Aorta (tissue), 5 donors: ENCODE data around the gene ARHGAP28. TPM values are rescaled to one million over a fixed set of nuclear protein-coding genes. Genes with fewer than 3 reads are reported as not detected.
A peak's percentile ranks its signal among the peaks of the same experiment; 100 is the strongest.

Source experiments
- ATAC-seq: fragments of 200-7000 bp; cut with Tn5 transposase; one replicate; pipeline ENCODE4 v1.9.1; 2022; ENCODE audit warnings: moderate library complexity; ENCODE audit not compliant: low FRiP score
- DNase-seq, 2 donors: peaks; one replicate each; pipeline ENCODE4 v3.0.0-alpha.2; 2020
- H3K27ac ChIP-seq, 2 donors: one replicate each; pipeline ENCODE4 v1.5.1; 2013; ENCODE audit warnings: low read length in 2 of 2, mild to moderate bottlenecking in 2 of 2, moderate library complexity in 2 of 2, control low read depth in 1 of 2, inconsistent platforms in 1 of 2, low read depth in 1 of 2
- H3K27me3 ChIP-seq, 2 donors: one replicate each; pipeline ENCODE4 v1.6.1; 2013; ENCODE audit warnings: control low read depth in 1 of 2, low read length in 1 of 2, mild to moderate bottlenecking in 1 of 2, moderate library complexity in 1 of 2; ENCODE audit not compliant: insufficient read depth in 2 of 2, control insufficient read depth in 1 of 2
- H3K36me3 ChIP-seq, 2 donors: one replicate each; pipeline ENCODE4 v1.6.1; 2013; ENCODE audit warnings: control low read depth in 1 of 2, low read length in 1 of 2, mild to moderate bottlenecking in 1 of 2; ENCODE audit not compliant: insufficient read depth in 2 of 2, control insufficient read depth in 1 of 2
- H3K4me1 ChIP-seq, 2 donors: one replicate each; pipeline ENCODE4 v1.6.1; 2013; ENCODE audit warnings: low read length in 2 of 2, control low read depth in 1 of 2, mild to moderate bottlenecking in 1 of 2, moderate library complexity in 1 of 2; ENCODE audit not compliant: insufficient read depth in 2 of 2, control insufficient read depth in 1 of 2
- H3K4me3 ChIP-seq, 2 donors: one replicate each; pipeline ENCODE4 v1.5.1; 2013; ENCODE audit warnings: low read length in 2 of 2, control low read depth in 1 of 2, mild to moderate bottlenecking in 1 of 2
- H3K9me3 ChIP-seq: one replicate; pipeline ENCODE4 v1.6.1; 2013; ENCODE audit warnings: mild to moderate bottlenecking, low read length; ENCODE audit not compliant: control insufficient read depth
- WGBS, 2 donors: extraction: QIAGEN DNeasy Blood & Tissue Kit; methylation state at CpG; one replicate each; pipeline ENCODE4 v1.1.7; 2013; 5-methylcytosine and 5-hydroxymethylcytosine counted together
- intact Hi-C, 2 donors: fragments of 100-400 bp; cut with DNase I; formaldehyde crosslinking; loops; one replicate each; pipeline versions ENCODE4 v1.14.2 to v1.15.0; 2022
- polyA plus RNA-seq, 2 donors: library from polyadenylated mRNA; stranded (reverse); fragments of 200-250 nt; gene quantifications; one replicate each; pipeline ENCODE4 v1.2.3, GENCODE V29; 2013
- total RNA-seq, 2 donors: library from RNA; stranded (reverse); fragmentation: NEBNext Ultra II Directional; extraction: Animal tissue kit (Norgen Biotek cat#: 25700); gene quantifications; one replicate each; pipeline ENCODE4 v1.2.1, GENCODE V29; 2021
- donor health status: healthy with polysubstance abuse.
- donor health status: Bipolar disorder and iron deficiency.
- donor health status: DM: no; HTN: no; CAD: no.
- donor health status: DM: no; HTN: no; CAD: no.
- donor health status: DM: yes; HTN: yes; CAD: no.

ARHGAP28 gene
- total and polyA plus RNA-seq, 4 donors = 0.05 to 8.6 (median 3.0) TPM

DNA sequence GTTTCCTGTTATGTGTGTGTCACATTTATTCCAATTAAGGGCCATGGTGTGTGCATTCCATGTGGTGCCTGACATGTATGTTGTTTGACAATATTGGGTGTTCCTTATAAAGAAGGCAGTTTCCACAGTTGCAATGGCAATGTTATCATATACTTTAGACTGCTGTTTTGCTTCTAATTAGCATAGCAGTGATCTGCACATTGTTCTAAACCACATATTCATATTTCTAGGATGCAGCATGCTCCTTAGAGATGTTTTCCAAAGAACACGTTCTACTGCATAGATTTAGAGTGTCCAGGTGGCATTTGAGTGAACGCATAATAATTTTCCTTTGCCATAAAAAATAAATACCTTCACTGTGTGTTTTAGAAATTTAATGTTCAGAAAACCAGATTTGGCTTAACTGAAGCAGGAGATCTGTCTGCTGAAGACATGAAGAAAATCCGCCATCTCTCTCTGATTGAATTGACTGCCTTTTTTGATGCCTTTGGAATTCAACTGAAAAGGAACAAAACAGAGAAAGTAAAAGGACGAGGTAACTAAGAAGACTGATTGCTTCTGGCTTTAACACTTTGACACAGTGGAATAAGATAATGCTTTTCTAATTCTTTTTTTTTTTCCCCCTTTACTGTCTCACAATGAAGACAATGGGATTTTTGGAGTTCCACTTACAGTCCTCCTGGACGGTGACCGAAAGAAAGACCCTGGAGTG is 143.7 kb downstream of the ARHGAP28 start:
- Histone ChIP-seq H3K27ac (no peak overlapping the region), H3K4me3 (no peak overlapping the region), H3K27me3 (no peaks in the 10 kb centered on the region), H3K36me3 (no peaks in the 10 kb centered on the region), H3K9me3 (no peaks in the 10 kb centered on the region), H3K4me1 (no peaks in the 10 kb centered on the region)
- intact Hi-C loops = no loop called here
- ATAC-seq (no peak), DNase-seq (no peak)
- WGBS, 2 donors = 77 to 85% methylated on average over 6 of the region's 6 CpGs

DNA sequence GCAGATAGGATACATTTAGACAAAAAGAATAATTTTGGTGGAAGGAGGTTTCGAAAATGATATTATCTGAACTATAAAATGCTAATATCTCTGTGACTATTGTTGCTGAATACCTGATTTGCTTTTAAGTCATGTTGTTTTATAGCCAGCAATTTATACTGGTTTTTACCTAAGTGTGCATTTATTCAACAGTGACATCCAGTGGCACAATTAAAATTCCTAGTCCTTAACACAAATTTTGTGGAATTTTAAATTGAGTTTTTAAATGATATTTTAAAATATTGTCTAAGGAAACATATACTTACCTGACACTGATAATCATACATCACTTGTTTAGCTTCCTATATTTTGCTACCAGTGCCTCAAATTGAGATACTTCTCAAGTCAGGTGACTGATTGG is 144.8 kb downstream of the ARHGAP28 start:
- no peaks in the 10 kb centered on the region for H3K4me1 ChIP-seq
- no peak overlapping the region for H3K4me3 ChIP-seq
- H3K36me3 ChIP-seq = no peaks in the 10 kb centered on the region
- H3K27me3 ChIP-seq = no peaks in the 10 kb centered on the region
- H3K27ac ChIP-seq = no peak overlapping the region
- DNase-seq (no peak), ATAC-seq (no peak)
- intact Hi-C loops = no loop called here
- no peaks in the 10 kb centered on the region for H3K9me3 ChIP-seq
- 81 to 88% methylated on average over 1 of the region's 1 CpG for WGBS, 2 donors

- Histone ChIP-seq H3K4me3 (no peak overlapping the region), H3K9me3 (no peaks in the 10 kb centered on the region), H3K27me3 (no peaks in the 10 kb centered on the region), H3K4me1 (no peaks in the 10 kb centered on the region), H3K36me3 (no peaks in the 10 kb centered on the region), H3K27ac (no peak overlapping the region)
- WGBS, 2 donors = 70 to 74% methylated on average over 6 of the region's 6 CpGs
- ATAC-seq = no peak
- DNase-seq = no peak
- intact Hi-C loops = no loop called here
Measured at GRCh38 chr18:6875749-6876148, 146.2 kb downstream of the ARHGAP28 start.

DNA sequence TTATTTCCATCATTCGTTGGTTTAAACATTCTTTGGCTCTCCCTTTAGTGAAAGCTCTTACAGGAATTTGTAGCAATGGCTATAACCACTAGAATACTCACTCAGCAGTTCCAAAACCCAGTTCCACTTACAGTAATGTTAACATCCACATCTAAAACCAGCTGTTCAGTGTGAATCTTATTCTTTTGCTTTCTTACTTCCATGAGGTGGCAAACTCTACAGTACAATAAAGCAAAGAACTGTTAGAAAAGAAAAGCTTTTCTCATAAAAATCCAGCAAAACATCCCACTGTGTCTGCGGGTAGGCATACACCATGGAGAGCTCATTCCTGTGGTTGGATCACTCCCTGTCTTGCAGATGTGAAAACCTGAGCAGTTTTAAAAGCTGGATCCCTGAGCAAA is 147.1 kb downstream of the ARHGAP28 start:
- intact Hi-C loops = no loop called here
- no peaks in the 10 kb centered on the region for H3K27me3 ChIP-seq
- H3K4me1 ChIP-seq = no peaks in the 10 kb centered on the region
- H3K36me3 ChIP-seq = no peaks in the 10 kb centered on the region
- WGBS, 2 donors = 32 to 39% methylated on average over 2 of the region's 2 CpGs
- no peak for DNase-seq
- no peak for ATAC-seq
- H3K27ac ChIP-seq = no peak overlapping the region
- no peaks in the 10 kb centered on the region for H3K9me3 ChIP-seq
- H3K4me3 ChIP-seq = no peak overlapping the region

DNA sequence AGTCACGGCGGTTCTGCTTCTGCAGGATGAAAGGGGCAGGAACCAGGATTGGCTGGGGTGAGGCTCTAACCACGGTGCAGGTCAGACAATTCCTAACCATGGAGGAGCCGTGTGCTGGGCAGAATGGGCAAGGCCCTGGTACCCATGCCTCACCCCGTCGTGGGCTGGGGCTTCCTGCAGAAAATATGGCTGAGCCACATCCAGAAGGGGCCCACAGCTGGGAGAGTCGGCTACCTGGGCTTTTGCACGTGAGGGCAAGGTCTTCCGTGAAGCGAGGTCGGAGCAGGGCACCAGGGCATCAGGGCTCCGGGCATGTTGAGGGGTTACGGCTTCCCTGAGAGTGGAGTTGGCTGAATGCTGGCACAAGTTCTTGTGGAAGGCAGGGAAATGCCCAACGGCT is 147.8 kb downstream of the ARHGAP28 start:
- Histone ChIP-seq H3K4me1 (no peaks in the 10 kb centered on the region), H3K9me3 (no peaks in the 10 kb centered on the region), H3K4me3 (no peak overlapping the region), H3K36me3 (no peaks in the 10 kb centered on the region), H3K27ac (no peak overlapping the region), H3K27me3 (no peaks in the 10 kb centered on the region)
- intact Hi-C loops = no loop called here
- DNase-seq = no peak
- no peak for ATAC-seq
- 87 to 89% methylated on average over 14 of the region's 14 CpGs for WGBS, 2 donors

DNA sequence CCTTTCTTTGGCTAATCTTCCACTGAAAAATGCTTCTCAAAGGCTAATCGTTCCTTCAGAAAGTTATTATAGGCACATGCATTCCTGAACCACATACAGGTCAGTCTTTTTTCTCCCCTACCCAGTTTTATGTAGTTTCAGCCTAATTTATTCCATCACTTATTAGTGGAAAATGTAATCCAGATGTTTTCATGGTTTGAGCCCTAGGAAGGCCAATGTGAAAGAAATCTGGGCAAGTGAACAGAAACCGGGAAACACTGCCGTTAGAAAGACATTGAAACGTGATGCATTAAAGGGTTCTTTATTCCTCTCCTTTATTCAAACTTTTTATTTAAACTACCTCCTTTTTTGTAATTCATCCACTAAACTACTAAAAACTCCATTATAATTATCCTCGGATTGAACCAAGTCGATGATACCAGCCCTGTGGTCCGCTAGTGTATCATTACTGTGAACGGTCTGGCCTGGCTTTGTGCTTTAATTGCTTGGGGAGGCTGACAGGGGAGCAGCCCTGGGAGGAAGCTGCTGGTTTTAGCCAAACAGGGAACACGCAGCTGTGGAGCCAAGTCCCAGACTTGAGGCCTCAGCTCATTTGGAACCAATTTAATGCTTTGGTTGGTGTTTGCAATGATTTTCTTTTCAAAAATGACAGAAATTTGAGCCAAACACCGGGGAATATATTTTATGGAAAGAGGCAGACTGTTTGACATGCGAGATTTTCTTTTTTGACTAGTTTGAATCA is 149.2 kb downstream of the ARHGAP28 start:
- Histone ChIP-seq H3K36me3 (no peaks in the 10 kb centered on the region), H3K9me3 (no peaks in the 10 kb centered on the region), H3K27ac (no peak overlapping the region), H3K4me1 (no peaks in the 10 kb centered on the region), H3K27me3 (no peaks in the 10 kb centered on the region), H3K4me3 (no peak overlapping the region)
- WGBS, 2 donors = 49 to 60% methylated on average over 11 of the region's 11 CpGs
- ATAC-seq = no peak
- peak in 1 of 2 donors; percentile 46 for DNase-seq
- intact Hi-C loops = no loop called here

GRCh38 chr18:6879508-6880195 is 150.1 kb downstream of the ARHGAP28 start:
- Histone ChIP-seq H3K4me1 (no peaks in the 10 kb centered on the region), H3K36me3 (no peaks in the 10 kb centered on the region), H3K27me3 (no peaks in the 10 kb centered on the region), H3K4me3 (no peak overlapping the region), H3K27ac (no peak overlapping the region), H3K9me3 (no peaks in the 10 kb centered on the region)
- DNase-seq = no peak
- WGBS, 2 donors = 83 to 85% methylated on average over 14 of the region's 14 CpGs
- intact Hi-C loops = loop anchor here in 1 of 2 donors (5.0 kb wide), 1 partner anchor 332 kb away; no protein-coding TSS in a partner anchor
- ATAC-seq = no peak

GRCh38 chr18:6881034-6881820 is 151.7 kb downstream of the ARHGAP28 start:
- WGBS, 2 donors = 15 to 21% methylated on average over 6 of the region's 6 CpGs
- no peak for DNase-seq
- Histone ChIP-seq H3K36me3 (no peaks in the 10 kb centered on the region), H3K9me3 (no peaks in the 10 kb centered on the region), H3K27ac (no peak overlapping the region), H3K27me3 (no peaks in the 10 kb centered on the region), H3K4me1 (no peaks in the 10 kb centered on the region), H3K4me3 (no peak overlapping the region)
- ATAC-seq = no peak
- intact Hi-C loops = loop anchor here in 1 of 2 donors (5.0 kb wide), 1 partner anchor 334 kb away; no protein-coding TSS in a partner anchor
